ENCODE measurements around the gene OPN4. TPM values are rescaled to one million over a fixed set of nuclear protein-coding genes. Genes with fewer than 3 reads are reported as not detected.
A peak's percentile ranks its signal among the peaks of the same experiment; 100 is the strongest.

Gene OPN4
- total RNA-seq, 1 donor from 2014 or later: not detected

DNA sequence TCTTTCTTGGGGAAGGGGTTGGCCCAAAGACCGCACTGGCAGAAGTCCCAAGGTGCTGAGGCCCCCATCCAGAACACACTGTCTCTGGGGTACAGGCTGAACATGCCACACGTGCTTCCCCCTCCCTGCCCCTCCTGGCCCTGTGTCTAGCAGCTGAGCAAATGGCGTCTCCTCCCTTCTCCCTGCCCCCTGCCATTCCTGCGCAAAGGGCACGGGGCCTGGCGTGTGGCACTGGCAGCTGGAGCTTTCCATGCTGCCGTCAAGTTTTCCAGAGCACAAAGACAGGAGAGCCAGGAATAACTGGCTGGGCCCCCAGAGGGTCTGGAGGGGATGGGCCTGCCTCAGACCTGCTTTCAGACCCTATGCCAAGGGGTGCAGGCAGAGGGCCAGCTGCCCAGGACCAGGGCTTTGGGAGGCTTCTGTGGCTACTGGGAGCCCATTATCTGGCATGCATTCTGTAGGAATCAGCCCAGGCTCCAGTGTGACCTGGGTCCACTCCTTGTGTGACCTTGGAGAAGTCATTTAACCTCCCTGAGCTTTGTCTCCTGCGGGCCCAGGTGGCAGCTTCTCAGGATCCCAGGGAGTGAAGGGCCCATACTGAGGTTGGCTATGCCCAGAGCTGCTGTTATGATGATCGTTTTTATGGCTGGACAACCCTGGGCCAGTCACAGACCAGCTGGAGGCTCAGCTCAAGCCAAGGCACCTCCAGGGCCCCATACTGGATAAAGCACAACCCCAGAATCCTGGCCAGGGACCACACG, 13.3 kb downstream of the OPN4 start:
- intact Hi-C loops (cut with DNase I): no loop called here
- no peaks in the 10 kb centered on the region for H3K9me3 ChIP-seq
- no peak for DNase-seq

DNA sequence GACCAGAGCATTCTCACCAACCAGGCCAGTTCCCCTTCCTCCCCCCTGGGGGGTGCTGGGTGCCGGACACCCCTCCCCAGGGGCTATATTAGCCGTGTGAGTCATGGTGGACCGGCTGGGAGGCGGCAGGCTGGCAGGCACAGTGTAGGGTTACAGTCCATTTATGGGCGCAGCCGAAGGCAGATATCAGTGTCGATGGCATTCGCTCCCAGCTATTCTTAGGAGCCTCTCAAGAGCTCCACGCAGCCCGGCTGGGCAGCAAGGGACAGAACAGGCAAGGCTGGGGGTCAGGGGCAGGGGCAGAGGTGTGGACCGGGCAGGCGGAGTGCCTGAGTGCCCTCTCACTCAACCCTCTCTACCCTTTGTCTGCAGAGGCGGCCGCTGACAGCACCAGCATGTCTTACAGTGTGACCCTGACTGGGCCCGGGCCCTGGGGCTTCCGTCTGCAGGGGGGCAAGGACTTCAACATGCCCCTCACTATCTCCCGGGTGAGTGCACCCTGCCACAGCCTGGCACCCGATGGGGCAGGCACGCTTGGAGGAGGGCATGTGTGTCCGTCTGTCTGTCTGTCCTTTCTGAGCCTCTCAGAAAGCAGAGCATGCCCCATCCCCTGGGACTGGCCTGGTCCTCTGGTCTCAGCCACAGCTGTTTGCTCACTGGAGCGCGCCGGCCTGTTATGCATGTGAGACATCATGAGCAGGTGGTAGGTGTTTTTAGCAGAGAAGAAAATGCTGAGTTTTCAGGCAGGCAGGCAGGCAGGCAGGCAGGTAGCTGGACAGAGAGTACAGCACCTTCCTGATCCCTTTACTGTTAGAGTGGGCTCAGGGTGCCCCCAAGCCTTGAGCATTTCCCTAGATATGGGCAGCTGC, 14.2 kb downstream of the OPN4 start, which contains the start of gene LDB3:
Gene LDB3 (plus strand): TSS at position 215 of the 869 bp plus-strand sequence. CDS start 181 bp downstream, at position 396.
- intact Hi-C loops (cut with DNase I): no loop called here
- peak within 1 kb of the TSS; percentile 21 for H3K4me3 ChIP-seq
- H3K27ac ChIP-seq: no peak within 1 kb of the TSS
- no peaks in the 10 kb centered on the region for H3K9me3 ChIP-seq
- H3K27me3 ChIP-seq: no peaks in the 10 kb centered on the region
- no peak for ATAC-seq
- no peaks in the 10 kb centered on the region for H3K4me1 ChIP-seq
- DNase-seq: no peak
- H3K36me3 ChIP-seq: no peaks in the 10 kb centered on the region
- TF ChIP-seq, protein P1, sequence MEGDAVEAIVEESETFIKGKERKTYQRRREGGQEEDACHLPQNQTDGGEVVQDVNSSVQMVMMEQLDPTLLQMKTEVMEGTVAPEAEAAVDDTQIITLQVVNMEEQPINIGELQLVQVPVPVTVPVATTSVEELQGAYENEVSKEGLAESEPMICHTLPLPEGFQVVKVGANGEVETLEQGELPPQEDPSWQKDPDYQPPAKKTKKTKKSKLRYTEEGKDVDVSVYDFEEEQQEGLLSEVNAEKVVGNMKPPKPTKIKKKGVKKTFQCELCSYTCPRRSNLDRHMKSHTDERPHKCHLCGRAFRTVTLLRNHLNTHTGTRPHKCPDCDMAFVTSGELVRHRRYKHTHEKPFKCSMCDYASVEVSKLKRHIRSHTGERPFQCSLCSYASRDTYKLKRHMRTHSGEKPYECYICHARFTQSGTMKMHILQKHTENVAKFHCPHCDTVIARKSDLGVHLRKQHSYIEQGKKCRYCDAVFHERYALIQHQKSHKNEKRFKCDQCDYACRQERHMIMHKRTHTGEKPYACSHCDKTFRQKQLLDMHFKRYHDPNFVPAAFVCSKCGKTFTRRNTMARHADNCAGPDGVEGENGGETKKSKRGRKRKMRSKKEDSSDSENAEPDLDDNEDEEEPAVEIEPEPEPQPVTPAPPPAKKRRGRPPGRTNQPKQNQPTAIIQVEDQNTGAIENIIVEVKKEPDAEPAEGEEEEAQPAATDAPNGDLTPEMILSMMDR (IDR thresholded peaks at IDR 0.05): no peak

More for the DNA sequence above, 13.3 kb downstream of the OPN4 start:
- Histone ChIP-seq H3K27ac (no peak overlapping the region), H3K27me3 (no peaks in the 10 kb centered on the region), H3K4me3 (no peak overlapping the region), H3K36me3 (no peaks in the 10 kb centered on the region), H3K4me1 (no peaks in the 10 kb centered on the region)
- TF ChIP-seq, protein P1 (IDR thresholded peaks at IDR 0.05): no peak
- no peak for ATAC-seq

- H3K9me3 ChIP-seq: no peaks in the 10 kb centered on the region
- no peaks in the 10 kb centered on the region for H3K36me3 ChIP-seq
- no peaks in the 10 kb centered on the region for H3K4me1 ChIP-seq
- TF ChIP-seq, protein P1 (IDR thresholded peaks at IDR 0.05): no peak
- no peaks in the 10 kb centered on the region for H3K27me3 ChIP-seq
- H3K4me3 ChIP-seq: no peak overlapping the region
- DNase-seq: no peak
- no peak for ATAC-seq
- H3K27ac ChIP-seq: no peak overlapping the region
- intact Hi-C loops (cut with DNase I): no loop called here
Measured at GRCh38 chr10:86670290-86670811, 16.0 kb downstream of the OPN4 start.

DNA sequence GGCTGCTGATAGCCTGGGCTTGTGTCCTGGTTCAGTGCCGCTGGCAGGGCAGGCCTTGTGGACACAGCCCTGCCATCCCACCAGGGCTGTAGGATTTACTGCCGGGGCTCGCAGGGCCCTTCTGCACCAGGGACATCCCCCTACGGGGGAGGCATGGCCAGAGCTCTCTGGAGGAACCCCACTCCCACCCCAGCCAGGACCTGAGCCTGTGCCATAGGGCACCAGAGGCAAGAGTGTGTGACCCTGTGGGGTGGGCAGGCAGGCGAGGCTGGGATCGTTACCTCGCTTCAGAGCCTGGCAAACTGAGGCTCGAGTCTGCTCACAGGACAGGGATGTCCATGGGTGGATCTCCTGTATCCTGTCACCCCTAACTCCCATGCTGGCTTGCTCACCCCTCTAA, 16.5 kb downstream of the OPN4 start:
- no peaks in the 10 kb centered on the region for H3K27me3 ChIP-seq
- TF ChIP-seq, protein P1 (IDR thresholded peaks at IDR 0.05): no peak
- H3K9me3 ChIP-seq: no peaks in the 10 kb centered on the region
- H3K4me1 ChIP-seq: no peaks in the 10 kb centered on the region
- no peak for DNase-seq
- H3K4me3 ChIP-seq: no peak overlapping the region
- intact Hi-C loops (cut with DNase I): no loop called here
- no peak overlapping the region for H3K27ac ChIP-seq
- no peak for ATAC-seq
- H3K36me3 ChIP-seq: no peaks in the 10 kb centered on the region

DNA sequence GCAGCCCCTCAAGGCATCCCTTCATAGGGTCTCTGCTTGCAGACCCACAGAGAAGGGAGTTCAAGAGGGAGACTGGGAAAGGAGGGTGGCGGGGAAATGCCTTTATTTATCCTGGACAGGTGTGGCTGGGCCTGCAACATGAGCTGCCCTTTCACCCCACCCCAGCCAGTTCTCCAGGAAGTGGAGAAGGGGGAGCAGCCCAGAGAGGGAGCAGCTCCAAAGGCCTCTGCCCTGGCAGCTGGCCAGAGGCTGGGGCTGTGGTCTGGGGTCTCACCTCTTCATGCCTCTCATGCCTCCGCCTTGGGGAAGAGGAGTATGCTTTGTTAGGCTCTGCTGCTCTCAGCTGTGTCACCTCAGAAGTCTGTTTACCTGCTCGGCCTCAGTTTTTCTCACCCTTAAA, 17.1 kb downstream of the OPN4 start:
- no peak for ATAC-seq
- intact Hi-C loops (cut with DNase I): no loop called here
- no peaks in the 10 kb centered on the region for H3K36me3 ChIP-seq
- no peak overlapping the region for H3K27ac ChIP-seq
- no peak overlapping the region for H3K4me3 ChIP-seq
- TF ChIP-seq, protein P1 (IDR thresholded peaks at IDR 0.05): no peak
- H3K27me3 ChIP-seq: no peaks in the 10 kb centered on the region
- H3K9me3 ChIP-seq: no peaks in the 10 kb centered on the region
- no peak for DNase-seq
- no peaks in the 10 kb centered on the region for H3K4me1 ChIP-seq

Data from upper lobe of right lung (tissue), 1 donor.